ENCODE results near the gene GREB1. TPM values are rescaled to one million over a fixed set of nuclear protein-coding genes. Genes with fewer than 3 reads are reported as not detected.

GREB1 gene
- total RNA-seq, 1 experiment from 2014 or later: 1.3 TPM

DNA sequence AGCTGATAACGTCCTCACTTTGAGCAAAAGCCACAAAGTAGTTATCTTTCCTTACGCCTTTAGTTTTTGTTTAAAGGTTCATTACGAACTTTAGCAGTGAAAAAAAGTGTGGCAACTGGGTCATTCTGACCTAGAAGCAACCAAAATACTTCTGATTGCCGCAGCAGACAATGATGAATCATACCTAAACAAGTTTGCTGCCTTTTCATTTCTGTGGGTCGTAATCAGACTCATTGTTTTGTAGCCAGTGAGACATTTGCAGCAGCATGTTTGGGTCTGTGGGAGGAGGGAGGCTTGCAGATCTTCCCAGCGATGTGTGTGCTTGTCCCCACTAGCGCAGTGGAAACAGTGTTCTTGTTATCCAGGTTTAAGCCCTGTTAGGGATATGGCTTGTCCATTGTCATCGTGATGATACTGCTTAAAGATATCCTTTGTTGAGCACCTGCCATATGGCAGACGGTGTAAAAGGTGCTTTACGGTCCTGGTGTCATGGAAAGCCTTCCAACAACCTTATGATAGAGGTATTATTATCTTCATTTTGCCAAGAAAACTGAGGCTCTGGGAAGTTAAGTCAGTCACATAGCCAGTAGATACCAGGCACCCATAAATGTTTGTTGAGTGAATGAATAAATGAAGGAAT lies 1.3 kb upstream of the GREB1 start:
- intact Hi-C loops (cut with micrococcal nuclease; ENCODE audit: unreplicated experiment): no loop called here

DNA sequence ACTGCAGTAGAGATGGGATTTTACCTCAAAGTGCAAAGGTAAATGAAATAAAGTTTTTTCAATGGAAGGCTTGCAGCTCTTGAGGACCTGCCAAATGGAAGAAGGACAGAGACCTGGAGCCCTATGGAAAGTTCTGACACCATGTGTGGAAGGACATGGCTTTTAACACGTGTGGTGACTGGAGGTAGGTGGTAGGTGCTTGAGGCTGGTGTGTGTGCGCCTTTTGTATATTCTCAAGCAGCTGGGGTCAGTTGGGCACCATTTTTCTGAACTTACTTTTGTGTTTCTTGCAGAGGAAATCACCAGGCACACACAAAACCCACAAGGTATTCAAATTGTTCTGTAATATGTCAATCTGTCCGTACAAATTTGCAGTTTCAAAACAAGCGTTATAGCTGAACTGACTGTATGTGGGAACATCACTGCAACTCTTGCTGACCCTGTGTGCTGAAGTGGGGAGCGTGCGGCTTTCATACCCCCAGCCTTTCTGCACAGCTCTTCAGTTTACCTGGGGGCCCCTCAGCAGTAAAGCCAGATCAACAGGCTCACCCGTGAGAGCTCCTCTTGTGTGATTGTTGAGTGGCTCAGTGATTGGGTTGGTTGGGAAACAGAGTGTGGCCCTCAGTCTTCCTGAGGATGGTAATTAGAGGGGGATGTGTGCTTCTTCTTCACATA lies 363 bp downstream of the GREB1 start:
- Histone ChIP-seq H3K4me3 (ENCODE audit: low read depth, low read length, poor library complexity, severe bottlenecking) (no peak overlapping the region), H3K27me3 (replicated peaks; ENCODE audit: insufficient read depth, low read depth, low read length, poor library complexity) (no peaks in the 10 kb centered on the region), H3K4me1 (ENCODE audit: insufficient read depth, low read length, poor library complexity, severe bottlenecking) (no peaks in the 10 kb centered on the region), H3K27ac (ENCODE audit: low read depth, low read length, poor library complexity, severe bottlenecking) (no peak overlapping the region), H3K36me3 (ENCODE audit: insufficient read depth, low read length, poor library complexity, severe bottlenecking) (no peaks in the 10 kb centered on the region), H3K9me3 (ENCODE audit: low read depth, low read length, poor library complexity, severe bottlenecking) (no peaks in the 10 kb centered on the region)
- intact Hi-C loops (cut with micrococcal nuclease; ENCODE audit: unreplicated experiment): no loop called here
- CTCF ChIA-PET: interaction anchor here (1.1 kb wide), 2 partner anchors 24 to 48 kb away, joined by 3 to 4 read pairs; no protein-coding TSS in a partner anchor
- BruUV-seq (replicated peaks): no TSS peak
- TF ChIP-seq, protein P1, sequence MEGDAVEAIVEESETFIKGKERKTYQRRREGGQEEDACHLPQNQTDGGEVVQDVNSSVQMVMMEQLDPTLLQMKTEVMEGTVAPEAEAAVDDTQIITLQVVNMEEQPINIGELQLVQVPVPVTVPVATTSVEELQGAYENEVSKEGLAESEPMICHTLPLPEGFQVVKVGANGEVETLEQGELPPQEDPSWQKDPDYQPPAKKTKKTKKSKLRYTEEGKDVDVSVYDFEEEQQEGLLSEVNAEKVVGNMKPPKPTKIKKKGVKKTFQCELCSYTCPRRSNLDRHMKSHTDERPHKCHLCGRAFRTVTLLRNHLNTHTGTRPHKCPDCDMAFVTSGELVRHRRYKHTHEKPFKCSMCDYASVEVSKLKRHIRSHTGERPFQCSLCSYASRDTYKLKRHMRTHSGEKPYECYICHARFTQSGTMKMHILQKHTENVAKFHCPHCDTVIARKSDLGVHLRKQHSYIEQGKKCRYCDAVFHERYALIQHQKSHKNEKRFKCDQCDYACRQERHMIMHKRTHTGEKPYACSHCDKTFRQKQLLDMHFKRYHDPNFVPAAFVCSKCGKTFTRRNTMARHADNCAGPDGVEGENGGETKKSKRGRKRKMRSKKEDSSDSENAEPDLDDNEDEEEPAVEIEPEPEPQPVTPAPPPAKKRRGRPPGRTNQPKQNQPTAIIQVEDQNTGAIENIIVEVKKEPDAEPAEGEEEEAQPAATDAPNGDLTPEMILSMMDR (conservative IDR thresholded peaks at IDR 0.05; ENCODE audit: low read depth, low read length): no peak
- TF ChIP-seq EZH2 (IDR thresholded peaks at IDR 0.05; ENCODE audit: borderline replicate concordance, low read depth, low read length, poor library complexity, severe bottlenecking): no peak
- POLR2A ChIA-PET (ENCODE audit: low non-redundant PET): no interaction called here
- DNase-seq (ENCODE audit: low spot score): no peak

More for the DNA sequence above, 1.3 kb upstream of the GREB1 start:
- no peaks in the 10 kb centered on the region for H3K36me3 ChIP-seq (ENCODE audit: insufficient read depth, low read length, poor library complexity, severe bottlenecking)
- H3K27ac ChIP-seq (ENCODE audit: low read depth, low read length, poor library complexity, severe bottlenecking): no peak overlapping the region
- CTCF ChIA-PET: no interaction called here
- no peaks in the 10 kb centered on the region for H3K9me3 ChIP-seq (ENCODE audit: low read depth, low read length, poor library complexity, severe bottlenecking)
- no peaks in the 10 kb centered on the region for H3K4me1 ChIP-seq (ENCODE audit: insufficient read depth, low read length, poor library complexity, severe bottlenecking)
- TF ChIP-seq, protein P1 (conservative IDR thresholded peaks at IDR 0.05; ENCODE audit: low read depth, low read length): no peak
- TF ChIP-seq EZH2 (IDR thresholded peaks at IDR 0.05; ENCODE audit: borderline replicate concordance, low read depth, low read length, poor library complexity, severe bottlenecking): no peak
- POLR2A ChIA-PET (ENCODE audit: low non-redundant PET): no interaction called here
- no TSS peak for BruUV-seq (replicated peaks)
- DNase-seq (ENCODE audit: low spot score): no peak
- H3K4me3 ChIP-seq (ENCODE audit: low read depth, low read length, poor library complexity, severe bottlenecking): no peak overlapping the region
- H3K27me3 ChIP-seq (replicated peaks; ENCODE audit: insufficient read depth, low read depth, low read length, poor library complexity): no peaks in the 10 kb centered on the region

DNA sequence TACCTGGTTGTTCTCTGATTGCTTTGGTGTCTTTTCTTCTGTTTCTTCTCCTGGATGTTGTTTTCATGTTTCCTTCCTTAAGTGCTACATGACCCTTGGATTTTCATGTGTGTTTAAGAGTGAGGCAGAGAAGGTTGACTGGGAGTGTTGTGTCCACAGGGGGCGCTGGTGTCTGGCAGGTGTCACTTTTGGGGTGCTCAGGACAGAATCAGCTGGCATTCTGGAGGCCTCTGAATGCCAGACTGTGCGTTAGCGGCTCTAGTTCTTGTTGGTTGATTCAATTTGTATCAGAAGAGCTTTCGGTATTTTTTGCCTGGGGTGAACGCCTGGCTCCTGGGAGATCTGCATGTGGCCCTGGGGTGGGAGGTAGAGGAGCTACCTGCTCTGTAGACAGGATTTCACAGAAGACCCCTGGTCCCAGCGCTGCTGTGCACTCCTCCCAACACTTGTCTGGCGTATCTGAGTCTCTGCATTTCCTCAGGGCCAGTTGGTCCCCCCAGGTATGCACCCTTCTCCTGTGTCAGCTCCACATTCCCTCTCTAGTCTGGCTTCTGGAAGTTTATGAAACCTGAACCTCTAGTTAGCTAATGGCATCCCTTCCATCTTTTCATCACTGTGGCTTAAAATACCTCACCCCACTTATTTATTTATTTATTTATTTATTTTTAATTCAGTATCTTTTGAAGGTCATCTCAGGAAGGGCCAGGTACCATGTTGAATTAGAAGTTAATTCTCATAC lies 1.1 kb downstream of the GREB1 start:
- Histone ChIP-seq H3K4me3 (ENCODE audit: low read depth, low read length, poor library complexity, severe bottlenecking) (no peak overlapping the region), H3K36me3 (ENCODE audit: insufficient read depth, low read length, poor library complexity, severe bottlenecking) (no peaks in the 10 kb centered on the region), H3K9me3 (ENCODE audit: low read depth, low read length, poor library complexity, severe bottlenecking) (no peaks in the 10 kb centered on the region), H3K27ac (ENCODE audit: low read depth, low read length, poor library complexity, severe bottlenecking) (no peak overlapping the region), H3K27me3 (replicated peaks; ENCODE audit: insufficient read depth, low read depth, low read length, poor library complexity) (no peaks in the 10 kb centered on the region), H3K4me1 (ENCODE audit: insufficient read depth, low read length, poor library complexity, severe bottlenecking) (no peaks in the 10 kb centered on the region)
- ChIA-PET POLR2A (ENCODE audit: low non-redundant PET) (no interaction called here), CTCF (interaction anchor here (1.1 kb wide), 2 partner anchors 23 to 48 kb away, joined by 3 to 4 read pairs; no protein-coding TSS in a partner anchor)
- intact Hi-C loops (cut with micrococcal nuclease; ENCODE audit: unreplicated experiment): no loop called here
- no peak for TF ChIP-seq EZH2 (IDR thresholded peaks at IDR 0.05; ENCODE audit: borderline replicate concordance, low read depth, low read length, poor library complexity, severe bottlenecking)
- TF ChIP-seq, protein P1 (conservative IDR thresholded peaks at IDR 0.05; ENCODE audit: low read depth, low read length): peak; percentile 58
- DNase-seq (ENCODE audit: low spot score): no peak
- no TSS peak for BruUV-seq (replicated peaks)
